ENCODE results near the gene PLEKHF1.
A peak's percentile ranks its signal among the peaks of the same experiment; 100 is the strongest.
"Not testable (repeated sequence)": the region's sequence is repeated elsewhere in the genome, so short reads cannot be mapped to it uniquely, and the experiment has no call there.

Gene PLEKHF1

GRCh38 chr19:29702161-29702962 is 37.1 kb downstream of the PLEKHF1 start:
- no peak for DNase-seq

GRCh38 chr19:29702963-29703320 is 37.7 kb downstream of the PLEKHF1 start:
- no peak for DNase-seq

- DNase-seq = no peak
These were observed 39.6 kb downstream of the PLEKHF1 start for GRCh38 chr19:29704562-29705558.

GRCh38 chr19:29705706-29706105 is 40.4 kb downstream of the PLEKHF1 start:
- DNase-seq = no peak

- no peak for DNase-seq
These were observed 41.4 kb downstream of the PLEKHF1 start for GRCh38 chr19:29706635-29707034.

- DNase-seq = no peak
These were observed 43.5 kb downstream of the PLEKHF1 start for GRCh38 chr19:29708554-29709439.

GRCh38 chr19:29709440-29709798 is 44.2 kb downstream of the PLEKHF1 start:
- DNase-seq = not testable (repeated sequence)

- no peak for DNase-seq
These were observed 46.4 kb downstream of the PLEKHF1 start for GRCh38 chr19:29711584-29712132.

- DNase-seq = no peak
These were observed 47.7 kb downstream of the PLEKHF1 start for GRCh38 chr19:29712744-29713516.

GRCh38 chr19:29714371-29714952 is 49.2 kb downstream of the PLEKHF1 start:
- peak in 1 of 4 experiments; percentile 17 for DNase-seq

GRCh38 chr19:29714953-29715700 is 49.9 kb downstream of the PLEKHF1 start, which contains the start of gene C19orf12:
Gene C19orf12, minus strand, starts transcription at chr19:29715261. Its CDS starts 6,848 bp downstream, at chr19:29708413.
- peak; percentile 57 to 85 (median 72) for DNase-seq

GRCh38 chr19:29715701-29716581 is 50.7 kb downstream of the PLEKHF1 start:
- peak in 2 of 4 experiments; percentile 14 to 62 for DNase-seq

GRCh38 chr19:29717051-29717450 is 51.8 kb downstream of the PLEKHF1 start:
- no peak for DNase-seq

GRCh38 chr19:29724102-29724641 is 58.9 kb downstream of the PLEKHF1 start:
- peak in 2 of 4 experiments; percentile 5 to 31 for DNase-seq

GRCh38 chr19:29724746-29725145 is 59.5 kb downstream of the PLEKHF1 start:
- no peak for DNase-seq
